ENCODE measurements around the gene ZNF638.

GRCh38 chr2:71473346-71474031 lies 141.9 kb downstream of the ZNF638 start:
- TF ChIP-seq CTCF (IDR thresholded peaks at IDR 0.05) (no peak), REST (IDR thresholded peaks at IDR 0.05; ENCODE audit: insufficient read depth in 1 of 2, low read depth in 2 of 2, low read length in 1 of 2) (no peak)

All from Panc1 (cell line).